T follicular helper cell (primary cell): Measurements from ENCODE around the gene S100A11.
A peak's percentile ranks its signal among the peaks of the same experiment; 100 is the strongest.

Source experiments
- DNase-seq: peaks from one replicate; pipeline ENCODE4 v3.0.0-alpha.2; 2020; ENCODE audit warnings: low read depth

The S100A11 gene

GRCh38 chr1:152039461-152039860 lies 2.7 kb upstream of the S100A11 start:
- DNase-seq, result no peak

- DNase-seq, result no peak
Measured at GRCh38 chr1:152038871-152039270, 2.1 kb upstream of the S100A11 start.

DNA sequence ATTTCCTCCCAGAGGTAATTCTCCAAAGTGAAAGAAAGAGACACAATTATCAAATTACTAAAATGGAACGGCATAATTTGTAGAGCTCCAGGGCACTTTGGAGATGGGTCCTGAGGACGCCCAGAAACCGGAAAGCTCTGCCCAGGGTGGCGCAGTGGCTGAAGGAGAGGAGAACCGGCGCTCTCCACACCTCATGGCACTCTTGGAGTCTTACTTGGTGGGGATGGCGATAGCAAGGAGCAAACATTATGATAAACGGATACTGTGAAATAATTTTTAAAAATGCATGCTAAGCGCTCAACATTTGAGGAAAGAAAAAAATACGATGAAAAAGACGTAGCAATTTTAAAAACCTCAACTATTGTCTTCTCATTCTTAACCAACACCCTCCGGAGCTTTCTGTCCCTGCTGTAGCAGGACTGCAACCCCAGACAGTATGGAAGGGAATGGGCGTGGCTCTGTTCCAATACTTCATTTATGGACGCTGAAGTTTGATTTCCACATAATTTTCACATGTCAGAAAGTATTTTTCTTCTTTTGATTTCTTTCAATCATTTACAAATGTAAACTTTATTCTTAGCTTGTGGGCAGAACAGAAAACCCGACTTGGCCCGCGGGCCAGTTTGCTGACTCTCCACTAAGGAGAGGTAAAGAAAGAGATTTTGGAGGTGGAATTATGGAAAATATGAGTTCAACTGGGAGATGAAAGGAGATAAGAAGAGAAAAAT lies 1.1 kb downstream of the S100A11 start:
- DNase-seq, result no peak

DNA sequence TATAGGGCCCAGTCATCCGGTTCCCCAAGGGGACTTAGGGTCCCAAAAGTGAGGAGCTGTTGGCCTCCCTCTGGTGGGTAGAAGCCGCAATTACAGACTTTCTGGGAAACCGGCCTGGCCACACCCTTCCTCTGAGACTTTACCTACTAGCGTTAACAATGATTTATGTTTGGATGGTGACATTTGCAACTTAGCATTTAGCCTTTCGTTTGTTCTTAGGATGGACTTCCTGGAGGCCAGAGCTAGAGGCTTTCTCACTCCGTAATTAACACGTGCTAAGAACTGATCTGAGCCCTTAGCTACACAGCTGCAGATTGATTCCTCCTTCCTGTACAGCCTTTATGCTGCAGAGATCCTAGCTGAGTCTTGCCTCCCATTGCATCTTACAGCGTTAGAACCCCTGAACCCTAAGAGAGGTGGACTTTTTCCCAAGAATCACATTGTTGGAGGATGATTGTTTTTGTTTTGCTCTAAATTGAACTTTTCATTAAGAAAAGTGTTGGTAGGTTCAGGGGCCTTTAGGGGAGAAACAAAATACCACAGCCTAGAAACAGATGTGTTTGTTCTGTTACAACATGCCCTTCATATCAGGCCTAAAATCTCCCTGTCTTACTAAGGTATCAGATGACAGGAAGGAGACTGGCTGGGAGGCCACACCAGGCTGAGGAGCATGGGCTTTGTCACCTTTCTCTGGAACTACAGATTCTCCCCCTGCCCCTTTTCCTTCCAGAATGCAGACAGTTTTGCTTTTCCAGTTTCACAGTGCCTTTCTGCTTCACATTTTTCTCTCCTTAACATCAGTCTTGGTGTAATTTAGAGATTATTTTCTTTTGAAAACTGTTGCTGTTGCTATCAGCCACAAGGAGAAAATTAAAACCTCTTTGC lies 1.9 kb downstream of the S100A11 start:
- peak; percentile 50 for DNase-seq

GRCh38 chr1:152034324-152034653 lies 2.5 kb downstream of the S100A11 start:
- no peak for DNase-seq

GRCh38 chr1:152029929-152030211 lies 6.9 kb downstream of the S100A11 start:
- no peak for DNase-seq

DNA sequence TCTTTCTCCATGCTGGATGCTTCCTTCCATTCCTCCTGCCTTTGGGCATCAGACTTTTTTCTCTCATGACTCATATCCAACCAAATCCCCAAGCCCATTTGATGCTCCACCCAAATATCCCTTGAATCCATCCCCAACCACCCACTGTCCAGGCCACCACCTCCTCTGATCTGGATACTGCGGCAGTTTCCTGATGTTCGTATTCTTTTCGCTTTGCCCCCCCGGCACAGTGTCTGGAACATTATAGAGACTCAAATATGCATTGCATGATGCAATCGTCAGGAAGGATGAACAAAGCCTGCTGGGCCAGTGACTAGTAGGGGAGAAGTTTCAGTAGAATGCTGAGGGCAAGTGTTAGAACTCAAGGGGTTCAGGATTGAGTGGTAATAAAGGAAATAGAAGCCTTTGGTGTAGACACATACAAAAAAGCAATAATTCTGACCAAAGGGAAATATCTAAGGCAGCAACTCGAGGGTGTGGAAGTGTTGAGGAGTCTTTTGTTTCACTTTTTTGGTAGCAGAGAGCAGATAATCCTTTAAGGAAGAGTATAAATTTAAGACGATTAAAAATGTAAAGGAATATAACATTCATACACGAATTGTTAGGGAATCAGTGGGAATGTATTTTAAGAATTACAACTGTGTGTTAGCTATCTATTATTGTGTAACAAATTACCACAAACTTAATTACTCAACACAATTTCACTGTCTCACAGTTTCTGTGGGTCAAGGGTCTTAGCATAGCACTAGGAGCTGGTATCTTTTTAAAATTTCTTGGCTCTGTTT lies 7.5 kb downstream of the S100A11 start:
- no peak for DNase-seq

DNA sequence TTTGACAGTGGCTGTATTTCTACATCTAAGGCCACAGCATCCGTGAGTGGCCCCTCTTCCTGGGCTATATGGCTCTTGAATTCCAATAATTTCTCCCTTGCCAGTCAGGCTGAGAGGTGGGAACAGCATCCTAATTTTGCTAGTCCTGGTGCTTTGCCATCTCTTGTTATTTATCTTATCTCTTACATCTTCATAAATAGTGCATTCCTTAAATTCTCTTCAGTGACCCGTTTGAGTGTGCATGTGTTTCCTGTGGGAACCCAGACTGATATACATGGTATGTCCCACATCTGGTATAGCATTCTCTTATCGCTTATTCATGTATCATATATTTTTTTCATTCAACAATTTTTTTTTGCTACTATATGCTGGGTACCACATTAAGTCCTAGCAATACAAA lies 9.9 kb downstream of the S100A11 start:
- no peak for DNase-seq

GRCh38 chr1:152024223-152024622 lies 12.6 kb downstream of the S100A11 start:
- DNase-seq, result no peak

DNA sequence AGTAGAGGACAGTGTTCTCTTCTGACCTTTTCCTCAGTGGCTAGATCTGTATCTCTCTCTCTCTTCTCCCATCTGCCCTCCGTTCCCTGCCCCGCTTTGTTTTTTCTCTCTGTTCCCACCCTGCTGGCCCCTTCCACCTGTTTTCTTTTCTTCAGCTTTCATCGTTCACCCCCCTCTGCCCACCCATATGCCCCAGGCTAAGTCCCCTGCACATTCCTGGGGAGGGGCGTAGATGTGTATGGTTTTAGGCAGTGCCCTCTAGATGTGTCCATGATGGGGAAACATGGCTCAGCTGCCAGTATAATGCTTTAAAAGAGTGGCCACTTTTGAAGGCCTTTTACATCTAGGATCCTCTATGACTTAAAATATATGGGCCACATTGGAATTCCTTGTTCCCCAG lies 13.6 kb downstream of the S100A11 start:
- DNase-seq, result no peak

DNA sequence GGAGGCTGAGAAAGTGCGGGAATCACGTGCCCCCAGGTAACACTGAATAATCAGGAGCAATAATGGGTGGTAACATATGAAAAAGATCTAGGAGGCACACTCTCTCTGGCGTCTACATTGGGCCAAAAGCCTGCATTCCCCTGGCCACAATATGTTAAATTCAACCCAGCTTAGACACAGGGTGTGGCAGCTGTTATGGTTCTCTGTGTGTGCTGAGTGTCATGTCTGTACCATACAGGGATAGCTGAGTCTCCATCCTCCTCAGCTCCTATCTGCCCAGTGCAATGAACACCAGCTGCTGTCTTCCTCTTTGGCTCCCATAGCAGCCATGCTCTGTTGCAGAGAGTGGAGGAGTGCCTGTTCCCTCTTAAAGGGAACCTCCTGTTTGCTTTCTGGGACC lies 14.3 kb downstream of the S100A11 start:
- no peak for DNase-seq

- no peak for DNase-seq
Measured at GRCh38 chr1:152021569-152021968, 15.2 kb downstream of the S100A11 start.

DNA sequence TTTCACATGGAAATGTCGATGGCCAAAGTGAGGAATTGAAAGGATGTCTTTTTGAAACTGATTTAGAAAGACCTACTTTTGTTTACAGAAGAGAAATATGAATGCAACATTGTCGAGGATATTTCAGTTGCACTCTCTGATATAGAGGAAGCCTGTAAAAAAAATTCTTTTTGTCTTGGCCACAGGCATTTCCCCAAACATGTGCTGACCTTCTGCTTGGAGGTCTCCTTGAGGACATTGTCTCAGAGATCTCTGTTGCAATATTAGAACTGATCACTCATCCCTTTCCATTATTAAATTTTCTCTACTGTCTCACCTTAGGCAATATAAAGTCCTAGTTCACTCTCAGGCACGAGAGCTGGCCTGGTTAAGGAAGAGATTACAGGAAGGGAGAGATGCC lies 16.0 kb downstream of the S100A11 start:
- no peak for DNase-seq

- DNase-seq, result no peak
Measured at GRCh38 chr1:152018537-152018936, 18.3 kb downstream of the S100A11 start.

DNA sequence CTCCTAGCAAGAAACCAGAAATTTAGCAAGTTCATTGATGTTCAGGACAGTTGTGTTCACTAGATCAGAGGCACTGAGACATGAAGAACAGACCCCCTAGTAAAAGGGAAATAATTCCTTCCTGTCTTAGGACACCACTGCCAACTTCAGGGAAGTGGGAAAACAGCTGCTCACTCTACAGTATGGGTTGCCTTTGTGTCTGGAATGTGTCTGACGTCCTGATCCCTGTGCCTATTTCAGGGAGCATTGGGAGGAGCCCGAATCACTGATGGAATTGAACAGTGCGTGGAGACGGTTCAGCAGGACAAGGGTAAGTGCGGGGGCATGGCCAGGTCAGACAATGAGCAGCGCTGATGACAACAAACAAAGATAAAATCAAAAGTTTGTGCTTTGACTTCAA lies 21.0 kb downstream of the S100A11 start:
- DNase-seq, result no peak

GRCh38 chr1:152014943-152015342 lies 21.9 kb downstream of the S100A11 start:
- no peak for DNase-seq

DNA sequence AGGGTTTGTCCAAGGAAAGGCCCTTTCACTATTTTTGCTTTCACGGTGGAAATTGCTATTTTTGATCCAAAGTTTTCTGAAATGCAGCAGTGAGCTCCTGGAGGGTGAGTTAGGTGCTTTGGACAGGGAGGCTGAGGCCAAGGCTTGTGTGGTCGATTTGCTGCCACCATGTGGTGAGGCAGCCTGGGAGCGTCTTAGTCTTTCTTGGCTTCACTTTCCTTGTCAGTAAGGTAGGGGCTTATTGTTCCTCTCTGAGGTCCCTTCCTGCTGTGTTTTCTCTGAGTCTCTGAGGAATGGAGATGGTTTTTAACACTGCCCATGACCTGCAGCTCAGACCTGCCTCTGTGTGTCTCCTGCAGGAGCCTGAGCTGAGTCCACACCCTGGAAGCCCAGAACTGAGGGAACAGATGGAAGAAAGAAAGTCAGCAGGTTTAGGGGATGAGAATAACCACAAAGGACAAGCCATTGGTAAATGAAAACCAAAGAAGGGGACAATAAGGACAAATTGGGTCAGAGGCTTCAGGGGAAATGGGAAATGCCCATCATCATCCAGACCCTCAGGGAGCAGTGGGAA lies 23.1 kb downstream of the S100A11 start:
- no peak for DNase-seq

DNA sequence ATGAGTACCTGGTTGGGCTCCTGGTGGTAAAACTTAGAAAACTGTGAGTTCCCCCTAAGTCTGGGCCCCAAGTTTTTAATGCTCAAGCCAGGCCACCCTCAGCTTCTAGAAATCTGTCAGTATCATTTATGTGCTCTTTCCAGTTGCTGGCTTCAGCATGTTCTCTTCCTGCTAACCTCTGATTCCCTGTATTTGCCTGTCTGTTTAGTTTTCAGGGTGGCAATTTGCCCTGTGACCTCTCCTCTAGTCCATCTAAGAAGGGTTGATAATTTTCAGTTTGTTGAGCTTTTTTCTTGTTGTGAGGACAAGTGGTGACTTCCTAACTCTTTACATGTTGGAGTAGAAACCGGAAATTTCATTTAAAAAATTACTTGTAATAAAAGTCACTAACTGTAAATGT lies 27.1 kb downstream of the S100A11 start:
- no peak for DNase-seq

DNA sequence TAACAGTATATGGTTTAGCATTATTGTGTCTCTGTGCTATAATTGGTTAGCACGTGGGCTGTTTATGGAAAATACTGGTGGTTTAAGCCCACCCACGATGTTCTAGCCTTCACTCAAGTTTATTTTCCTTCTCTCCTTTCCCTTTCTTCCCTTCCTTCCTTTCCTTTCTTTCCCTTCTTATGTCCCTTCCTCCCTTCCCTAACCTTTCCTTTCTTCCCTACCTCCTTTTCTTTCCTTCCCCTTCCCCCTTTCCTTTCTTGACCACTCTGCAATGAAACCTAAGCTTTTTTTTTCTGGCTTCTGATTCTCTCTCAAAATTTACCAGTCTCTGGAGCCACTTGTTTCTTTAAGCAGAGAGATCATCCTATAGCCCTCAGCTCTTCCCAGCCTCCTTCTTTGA lies 29.8 kb downstream of the S100A11 start:
- no peak for DNase-seq

DNA sequence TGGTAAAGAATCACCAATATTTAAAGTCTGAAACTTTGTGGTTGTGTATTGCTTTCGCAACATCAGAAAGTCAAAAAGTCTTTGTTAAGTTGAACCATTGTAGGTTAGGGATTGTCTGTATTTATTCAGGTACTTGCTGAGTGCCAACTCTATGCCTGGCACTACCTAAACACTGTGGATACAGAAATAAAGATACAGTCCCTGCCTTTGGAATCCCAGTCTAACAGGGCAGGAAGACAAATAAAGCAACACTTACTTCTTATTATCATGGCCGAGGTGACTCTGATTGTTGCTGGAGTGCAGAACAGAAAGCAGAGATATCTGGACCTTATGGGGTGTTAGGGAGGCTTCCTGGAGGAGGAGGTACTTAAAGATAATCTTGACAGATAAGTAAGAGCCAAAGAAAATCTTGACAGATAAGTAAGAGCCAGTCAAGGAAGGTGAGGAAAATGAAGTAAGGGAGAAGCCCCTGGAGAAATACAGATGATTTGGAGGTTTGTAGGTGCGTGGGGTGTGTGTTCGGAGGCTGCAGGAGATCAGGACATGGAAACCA lies 31.4 kb downstream of the S100A11 start:
- DNase-seq, result no peak

DNA sequence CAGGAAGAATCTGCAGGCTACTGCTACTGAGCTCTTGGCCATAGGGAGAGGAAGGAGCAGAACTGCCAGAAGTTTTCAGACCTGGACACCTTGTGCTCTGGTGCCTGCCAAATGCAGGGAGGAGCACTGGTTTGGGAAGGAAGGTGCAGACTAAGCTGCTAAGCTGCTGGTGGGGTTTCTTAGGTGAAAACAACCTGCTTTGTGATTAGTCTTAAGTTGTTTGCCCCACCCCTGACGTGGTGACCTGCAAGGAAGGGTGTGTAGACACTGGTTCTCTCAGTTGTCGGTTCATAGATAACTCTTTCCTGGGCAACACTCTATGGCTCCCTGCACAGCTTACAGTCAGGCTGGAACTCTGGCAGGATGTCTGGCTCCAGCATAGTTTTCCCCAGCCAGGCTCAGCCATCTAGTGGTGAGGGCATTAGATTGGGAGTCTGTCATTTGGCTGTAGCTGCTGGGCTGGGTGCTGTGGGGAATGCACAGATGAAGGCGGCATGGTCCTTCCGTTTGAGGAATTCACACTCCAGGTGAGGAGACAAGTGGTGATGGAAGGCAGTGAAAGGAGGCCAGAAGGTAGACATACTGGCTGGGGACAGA lies 32.9 kb downstream of the S100A11 start:
- no peak for DNase-seq

- DNase-seq, result no peak
Measured at GRCh38 chr1:152002960-152003359, 33.8 kb downstream of the S100A11 start.
